IPS-18c (cell line): Measurements from ENCODE around the gene LHPP.

ENCODE experiments used
- H3K4me3 ChIP-seq: 2 replicates; pipeline ENCODE4 v1.7.0; 2013; ENCODE audit warnings: low read depth, mild to moderate bottlenecking, low read length, moderate library complexity; ENCODE audit not compliant: insufficient read depth
- H3K9me3 ChIP-seq: one replicate; pipeline ENCODE4 v1.6.1; 2013; ENCODE audit warnings: mild to moderate bottlenecking, low read length, moderate library complexity; ENCODE audit not compliant: control insufficient read depth, insufficient read depth

LHPP gene

DNA sequence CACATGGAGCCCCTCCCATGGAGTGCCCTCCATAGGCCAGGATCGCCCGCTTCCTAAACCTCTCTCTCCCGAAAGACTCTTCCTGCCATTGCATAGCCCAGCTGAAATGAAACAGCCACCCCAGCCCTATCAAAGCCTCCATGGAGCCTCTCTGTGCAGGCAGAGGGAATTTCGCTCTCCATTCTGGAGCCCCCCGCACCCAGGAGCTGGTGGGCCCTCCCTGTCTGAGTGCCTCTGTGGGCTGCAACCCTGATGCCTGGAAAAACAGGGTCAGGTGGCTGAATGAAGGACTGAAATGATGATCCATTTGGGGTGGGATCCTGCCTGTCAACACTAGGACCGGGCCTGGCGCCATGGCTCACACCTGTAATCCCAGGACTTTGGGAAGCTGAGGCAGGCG lies 176.1 kb downstream of the LHPP start:
- Histone ChIP-seq H3K4me3 (no peak overlapping the region), H3K9me3 (peaks cover 2% of the 10 kb centered on the region)

GRCh38 chr10:124639206-124639605 lies 177.6 kb downstream of the LHPP start:
- H3K9me3 ChIP-seq: peaks cover 2% of the 10 kb centered on the region
- H3K4me3 ChIP-seq: no peak overlapping the region

DNA sequence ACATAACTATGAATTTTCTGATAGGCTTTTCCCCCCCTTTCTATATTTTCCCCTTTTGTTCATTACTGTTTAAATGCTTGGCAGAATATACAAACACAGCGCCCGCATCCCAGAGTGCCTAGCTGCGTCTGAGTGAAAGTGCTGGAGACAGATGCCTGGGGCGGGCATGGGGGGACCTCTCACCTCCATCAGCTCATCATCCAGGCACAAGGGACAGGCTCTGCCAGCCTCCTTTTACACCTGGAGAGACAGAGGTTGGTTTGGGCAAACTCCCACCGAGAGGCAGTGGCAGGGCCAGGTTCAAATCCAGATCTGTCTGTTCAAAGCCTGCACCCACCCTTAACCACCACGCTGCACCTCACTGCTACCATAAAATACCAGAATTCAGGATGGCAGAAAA lies 178.0 kb downstream of the LHPP start:
- no peak overlapping the region for H3K4me3 ChIP-seq
- H3K9me3 ChIP-seq: peaks cover 2% of the 10 kb centered on the region

GRCh38 chr10:124640056-124640455 lies 178.4 kb downstream of the LHPP start:
- H3K4me3 ChIP-seq: no peak overlapping the region
- H3K9me3 ChIP-seq: peaks cover 2% of the 10 kb centered on the region

GRCh38 chr10:124640538-124641231 lies 179.1 kb downstream of the LHPP start:
- Histone ChIP-seq H3K4me3 (no peak overlapping the region), H3K9me3 (peaks cover 2% of the 10 kb centered on the region)

GRCh38 chr10:124641282-124642087 lies 179.9 kb downstream of the LHPP start:
- no peak overlapping the region for H3K4me3 ChIP-seq
- peaks cover 2% of the 10 kb centered on the region for H3K9me3 ChIP-seq

DNA sequence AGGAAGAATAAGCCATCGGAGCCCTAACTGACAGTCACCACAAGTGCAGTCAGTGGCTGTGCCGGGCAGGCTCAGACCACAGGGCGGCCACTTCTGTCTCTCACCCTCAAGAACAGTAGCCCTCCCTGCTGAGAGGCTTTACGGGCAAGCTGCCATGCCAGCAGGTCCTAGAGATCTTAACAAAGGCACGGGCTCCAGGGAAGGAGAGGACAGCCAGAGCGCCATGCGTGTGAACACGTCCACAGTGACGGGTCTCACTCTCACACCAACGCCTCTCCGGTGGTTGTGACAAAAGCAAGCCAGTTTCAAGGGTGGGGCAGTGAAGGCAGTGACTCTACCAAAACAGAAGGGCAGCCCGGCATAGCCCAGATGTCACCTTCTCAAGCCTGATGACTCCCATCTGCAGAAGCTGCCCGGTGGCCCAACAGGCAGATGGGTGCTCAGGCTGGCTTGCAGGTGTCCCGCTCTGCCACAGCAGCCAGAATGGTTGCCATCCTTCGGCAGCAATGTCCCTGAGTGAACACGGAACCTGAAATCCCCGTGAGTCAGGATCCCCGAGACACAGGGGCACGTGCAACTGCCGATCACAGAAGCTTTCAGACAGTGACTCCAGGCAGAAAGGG lies 180.6 kb downstream of the LHPP start:
- Histone ChIP-seq H3K4me3 (no peak overlapping the region), H3K9me3 (peaks cover 2% of the 10 kb centered on the region)

GRCh38 chr10:124643330-124644009 lies 181.8 kb downstream of the LHPP start:
- H3K4me3 ChIP-seq: no peak overlapping the region
- no peaks in the 10 kb centered on the region for H3K9me3 ChIP-seq

DNA sequence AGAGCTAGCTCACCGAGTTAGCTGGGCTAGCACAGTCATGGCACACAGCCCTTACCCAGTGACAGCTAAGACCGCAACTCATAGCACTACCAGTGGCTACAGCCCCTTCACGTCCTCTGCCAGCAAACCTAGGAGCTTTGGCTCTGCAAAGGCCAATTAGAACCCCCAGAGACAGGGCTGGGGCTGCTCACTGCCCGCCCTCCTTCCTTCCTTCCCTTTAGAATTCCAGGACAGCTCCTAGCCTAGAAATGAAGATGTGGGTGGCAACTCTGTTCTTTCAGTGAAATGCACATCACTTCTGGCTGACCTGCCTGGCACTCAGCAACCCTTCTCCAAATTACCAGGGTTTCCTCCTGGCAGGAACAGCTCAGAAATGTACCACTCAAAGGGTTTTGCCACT lies 182.6 kb downstream of the LHPP start:
- Histone ChIP-seq H3K9me3 (no peaks in the 10 kb centered on the region), H3K4me3 (no peak overlapping the region)

- H3K9me3 ChIP-seq: no peaks in the 10 kb centered on the region
- no peak overlapping the region for H3K4me3 ChIP-seq
These were observed 183.3 kb downstream of the LHPP start for GRCh38 chr10:124644771-124645415.

GRCh38 chr10:124645467-124646095 lies 184.0 kb downstream of the LHPP start:
- Histone ChIP-seq H3K4me3 (no peak overlapping the region), H3K9me3 (no peaks in the 10 kb centered on the region)

DNA sequence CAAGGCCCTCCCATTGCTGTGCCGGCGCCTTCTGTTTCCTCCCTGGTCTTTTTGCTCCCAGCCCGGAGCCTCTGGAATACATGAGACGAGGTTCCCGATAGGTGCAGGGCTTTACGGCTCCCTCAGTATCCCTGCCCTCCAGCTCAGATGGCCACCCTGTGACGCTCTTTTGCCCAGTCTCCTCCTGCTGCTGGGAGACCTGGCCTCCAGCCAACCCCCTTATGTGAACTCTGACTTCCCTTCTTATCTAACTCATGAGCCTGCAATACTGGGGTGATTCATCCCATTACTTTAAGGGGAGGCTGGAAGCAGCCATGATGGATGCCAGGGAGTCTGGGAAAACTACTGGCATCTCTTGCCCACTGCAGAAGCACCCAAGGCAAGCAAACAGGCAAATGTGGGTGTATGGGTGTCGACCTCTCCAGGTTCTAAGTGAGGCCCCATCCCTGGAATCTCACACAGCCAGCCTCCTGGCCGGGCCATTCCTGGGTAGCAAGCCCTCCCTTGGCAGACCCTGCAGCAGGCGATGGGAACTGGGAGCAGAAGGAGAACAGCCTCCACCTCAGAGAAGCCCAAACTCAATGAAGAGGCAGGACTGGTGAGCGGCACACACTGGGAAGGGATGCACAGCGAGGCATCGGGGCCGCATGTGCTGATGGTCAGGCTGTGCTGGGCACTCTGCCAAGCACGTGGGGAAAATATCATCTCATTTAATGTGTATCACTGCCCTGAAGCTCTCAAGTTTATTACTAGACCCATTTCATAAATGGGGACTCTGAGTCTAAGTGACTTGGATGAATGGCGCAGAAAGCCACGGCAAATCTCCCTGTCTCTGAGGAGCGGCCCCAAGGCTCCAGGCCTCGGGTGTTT lies 185.1 kb downstream of the LHPP start:
- H3K4me3 ChIP-seq: no peak overlapping the region; the same call in 1 of the 2 replicates

DNA sequence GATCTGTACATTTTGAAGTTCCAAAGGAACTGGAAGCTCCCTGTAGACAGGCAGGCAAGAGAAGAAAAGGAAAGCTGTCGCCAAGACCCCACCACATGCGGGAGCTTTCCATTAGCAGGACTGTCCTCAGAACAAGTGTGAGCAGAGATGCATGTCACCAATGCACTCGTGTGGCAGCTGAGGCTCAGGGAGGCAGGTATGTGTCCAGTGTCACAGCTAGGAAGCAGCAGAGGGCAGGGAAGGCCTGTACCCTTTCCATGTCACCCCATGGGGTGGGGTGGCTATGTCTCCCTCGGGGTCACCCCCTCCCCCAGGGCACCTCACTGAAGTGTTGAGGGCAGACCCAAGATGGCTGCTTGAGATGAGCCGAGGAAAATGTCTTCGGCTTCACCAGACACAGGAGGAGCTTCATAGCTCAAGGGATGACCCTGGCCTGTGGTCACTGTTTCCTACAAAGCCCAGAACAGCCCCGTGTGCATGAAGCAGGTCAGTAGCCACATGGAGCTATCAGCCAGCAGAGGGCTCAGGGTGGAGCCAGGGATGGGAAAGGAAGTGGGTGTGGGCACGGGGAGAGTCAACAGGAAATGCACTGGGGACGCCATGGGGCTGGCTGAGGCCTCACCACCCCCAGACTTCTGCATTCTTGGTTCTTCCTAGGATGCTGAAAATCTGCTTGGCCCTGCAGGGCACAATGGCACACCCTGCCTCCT lies 186.0 kb downstream of the LHPP start:
- Histone ChIP-seq H3K4me3 (no peak overlapping the region), H3K9me3 (no peaks in the 10 kb centered on the region)

More for the DNA sequence above, 185.1 kb downstream of the LHPP start:
- no peaks in the 10 kb centered on the region for H3K9me3 ChIP-seq

GRCh38 chr10:124648131-124648475 lies 186.5 kb downstream of the LHPP start:
- Histone ChIP-seq H3K9me3 (no peaks in the 10 kb centered on the region), H3K4me3 (no peak overlapping the region)

DNA sequence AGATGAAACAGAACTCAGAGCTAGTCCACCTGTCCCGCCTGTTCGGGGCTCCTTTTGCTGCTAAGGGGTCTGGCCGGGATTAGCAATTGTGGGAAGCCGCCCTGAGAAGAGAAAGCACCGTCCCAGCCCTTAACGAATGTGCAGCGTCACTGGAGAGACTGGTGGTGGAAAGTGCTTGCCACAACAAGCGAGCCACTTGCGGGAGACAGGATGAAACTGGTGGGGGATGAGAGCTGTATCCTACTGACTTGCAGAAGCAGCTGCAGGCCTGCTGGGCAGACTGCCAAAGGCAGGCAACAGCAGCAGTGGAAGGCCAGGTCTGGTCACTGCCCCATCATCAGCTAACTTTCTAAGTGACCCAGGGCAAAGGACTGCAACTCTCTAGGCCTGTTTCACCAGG lies 187.1 kb downstream of the LHPP start:
- Histone ChIP-seq H3K9me3 (no peaks in the 10 kb centered on the region), H3K4me3 (no peak overlapping the region)
